NCI-H69 (cell line): ENCODE results near the gene CEP72.

Experiments
- DNase-seq: peaks from one replicate; lab custom pipeline; 2025; lab: John Stamatoyannopoulos, UW

CEP72 gene

GRCh38 chr5:638501-639252 lies 26.5 kb downstream of the CEP72 start:
- no peak for DNase-seq

DNA sequence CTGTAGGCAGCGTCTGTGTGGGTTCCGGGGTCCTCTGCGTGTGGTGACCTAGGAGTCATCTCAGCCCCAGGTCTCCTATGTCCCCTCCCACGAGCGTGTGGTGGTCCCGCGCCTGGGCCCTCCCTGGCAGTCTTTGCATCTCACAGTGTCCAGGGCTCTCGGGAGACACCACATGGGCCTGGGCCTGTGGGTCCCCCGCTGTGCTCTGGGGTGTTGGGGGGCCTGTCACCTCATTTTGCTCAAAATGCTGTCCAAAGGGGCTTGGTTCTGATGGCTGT lies 27.1 kb downstream of the CEP72 start:
- no peak for DNase-seq

DNA sequence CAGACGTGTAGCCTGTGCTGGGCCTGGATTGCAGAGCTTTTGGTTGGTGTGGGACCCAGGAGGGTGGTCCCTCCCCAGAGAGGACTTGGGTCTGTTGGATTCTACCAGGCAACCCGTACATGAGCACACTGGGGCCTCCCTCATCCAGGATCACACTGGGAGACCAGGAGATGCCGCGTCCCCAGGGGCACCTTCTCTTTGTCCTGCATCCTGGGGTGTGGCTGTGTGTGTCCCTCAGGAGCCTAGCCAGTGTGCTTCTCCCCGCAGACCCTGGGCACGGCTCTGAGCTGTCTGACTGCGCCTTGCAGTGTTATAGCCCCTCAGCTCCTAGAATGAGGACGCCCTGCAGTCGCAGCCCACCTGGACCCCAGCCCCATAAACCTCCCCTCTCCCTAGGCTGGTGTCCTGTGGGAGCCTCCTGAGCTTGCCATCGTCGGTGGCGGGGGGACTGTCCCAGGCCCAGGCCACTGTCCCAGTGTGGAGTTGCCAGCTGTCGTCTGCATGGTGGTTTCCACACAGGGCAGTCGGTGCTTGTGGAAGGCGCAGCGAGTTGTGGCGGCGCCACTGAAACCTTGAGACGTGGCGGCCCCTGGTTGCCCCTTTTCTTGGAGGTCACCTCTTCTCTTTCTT lies 27.6 kb downstream of the CEP72 start:
- DNase-seq, result no peak

- no peak for DNase-seq
Measured at GRCh38 chr5:640461-641330, 28.6 kb downstream of the CEP72 start.

DNA sequence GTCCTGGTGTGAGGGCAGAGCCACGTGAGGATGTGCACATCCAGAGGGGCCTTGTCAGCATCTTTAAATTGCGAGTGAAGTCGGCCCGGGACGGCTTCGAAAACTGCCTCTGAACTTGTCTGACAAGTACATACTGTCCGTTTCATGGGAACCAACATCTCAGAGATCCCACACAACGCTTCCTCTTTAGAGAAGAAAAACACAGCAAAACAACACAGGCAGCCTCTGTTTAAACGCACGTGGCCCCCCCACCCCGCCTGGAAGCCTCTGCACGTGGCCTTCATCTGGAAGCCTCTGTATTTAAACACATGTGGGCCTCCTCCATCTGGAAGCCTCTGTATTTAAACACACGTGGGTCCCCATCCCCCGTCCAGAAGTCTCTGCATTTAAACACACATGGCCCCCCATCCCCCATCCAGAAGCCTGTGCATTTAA lies 29.2 kb downstream of the CEP72 start:
- DNase-seq, result no peak

GRCh38 chr5:642481-642880 lies 30.3 kb downstream of the CEP72 start:
- DNase-seq, result no peak

- DNase-seq, result peak; percentile 75
Measured at GRCh38 chr5:643351-643801, 31.2 kb downstream of the CEP72 start.

DNA sequence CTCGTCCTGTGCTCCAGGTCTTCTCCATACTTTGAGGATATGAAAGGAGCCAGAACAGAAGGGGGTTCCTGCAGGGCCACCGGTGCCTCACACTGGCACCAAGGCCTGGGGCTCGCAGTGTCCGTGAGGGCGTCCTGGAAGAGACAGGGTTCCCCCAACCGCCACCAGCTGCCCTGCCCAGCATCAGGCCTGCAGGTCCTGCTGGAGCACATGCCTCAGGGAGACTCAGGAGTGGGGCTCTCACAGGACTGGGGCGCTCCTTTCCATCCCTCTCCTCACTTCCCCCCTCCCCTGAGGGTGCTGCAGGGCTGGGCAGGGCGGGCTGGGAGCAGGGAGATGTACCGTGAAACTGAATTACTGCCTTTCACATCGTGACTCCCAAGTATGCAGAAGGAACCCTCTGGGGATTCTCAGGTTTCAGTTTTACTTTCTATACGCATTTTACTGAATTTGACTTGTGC lies 31.7 kb downstream of the CEP72 start:
- peak; percentile 32 for DNase-seq

DNA sequence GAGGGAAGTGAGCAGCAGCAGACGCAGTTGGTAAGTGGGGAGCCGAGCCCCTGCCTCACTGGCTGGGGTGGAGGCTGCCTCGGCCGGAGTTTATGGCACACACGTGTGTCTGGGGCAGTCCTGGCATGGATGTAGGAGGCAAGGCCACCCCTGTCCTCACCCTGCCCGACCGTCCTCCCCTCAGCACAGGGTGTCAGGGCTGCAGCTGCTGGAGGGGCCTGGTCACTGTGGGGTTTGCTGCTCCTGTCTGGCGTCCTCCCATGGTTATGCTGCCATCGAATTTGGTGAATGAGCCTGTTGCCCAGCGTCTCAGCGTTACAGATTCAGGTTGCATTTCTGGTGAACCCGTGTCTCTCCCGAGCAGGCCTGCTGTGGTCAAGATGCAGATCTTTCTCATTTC lies 32.4 kb downstream of the CEP72 start:
- DNase-seq, result no peak

GRCh38 chr5:644971-645370 lies 32.8 kb downstream of the CEP72 start:
- no peak for DNase-seq

GRCh38 chr5:645421-645820 lies 33.3 kb downstream of the CEP72 start:
- DNase-seq, result no peak

- no peak for DNase-seq
Measured at GRCh38 chr5:646396-647201, 34.5 kb downstream of the CEP72 start.

- no peak for DNase-seq
Measured at GRCh38 chr5:647311-647710, 35.2 kb downstream of the CEP72 start.

DNA sequence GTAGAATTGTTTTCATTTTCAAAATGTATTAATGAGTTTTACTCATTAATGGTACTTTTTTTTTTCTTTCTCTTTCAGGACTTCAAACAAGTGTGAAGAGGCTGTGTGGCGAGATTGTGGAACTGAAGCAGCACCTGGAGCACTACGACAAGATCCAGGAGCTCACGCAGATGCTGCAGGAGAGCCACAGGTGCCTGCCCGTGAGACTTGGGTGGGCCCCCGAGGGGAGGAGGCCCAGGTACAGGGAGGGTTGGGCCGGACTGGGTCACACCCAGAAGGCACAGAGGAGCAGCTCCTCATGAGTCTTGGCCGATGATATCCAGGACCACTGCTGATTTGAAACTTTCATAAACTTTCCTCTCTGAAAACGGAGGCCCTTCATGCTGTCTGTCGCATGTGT lies 35.6 kb downstream of the CEP72 start:
- DNase-seq, result no peak

DNA sequence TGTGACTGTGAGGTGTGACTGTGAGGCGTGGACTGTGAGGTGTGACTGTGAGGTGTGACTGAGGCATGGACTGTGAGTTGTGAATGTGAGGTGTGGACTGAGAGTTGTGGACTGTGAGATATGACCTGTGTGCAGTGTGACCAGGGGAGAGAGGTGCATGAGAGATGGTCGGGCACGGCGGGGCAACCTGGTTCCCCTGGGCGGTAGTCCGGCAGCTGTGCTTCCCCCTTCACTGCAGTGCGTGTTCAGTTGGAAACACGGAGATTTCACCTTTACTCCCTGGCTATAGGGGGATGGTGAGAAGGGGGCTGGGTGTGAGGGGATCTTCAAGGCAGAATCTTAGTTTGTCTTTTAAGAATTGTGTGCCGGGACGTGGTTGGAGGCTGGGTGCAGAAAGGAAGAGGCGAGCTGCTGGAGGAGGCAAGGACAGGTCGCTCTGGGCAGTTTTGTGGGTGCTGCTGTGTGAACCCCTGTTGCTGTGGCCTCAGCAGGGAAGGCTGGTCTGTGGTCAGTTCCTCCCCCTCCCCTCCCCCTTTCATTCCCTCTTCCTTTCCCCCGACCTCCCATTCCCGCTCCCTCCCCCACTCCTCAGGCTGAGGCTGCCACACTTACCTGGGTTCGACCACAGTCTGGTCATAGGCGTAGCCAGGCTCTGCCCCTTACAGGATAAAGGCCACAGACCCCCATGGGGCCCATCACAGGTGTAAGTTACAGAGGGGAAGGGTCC lies 39.3 kb downstream of the CEP72 start:
- DNase-seq, result no peak

GRCh38 chr5:652023-652515 lies 39.9 kb downstream of the CEP72 start:
- DNase-seq, result no peak

- no peak for DNase-seq
Measured at GRCh38 chr5:652773-653350, 40.7 kb downstream of the CEP72 start.

- DNase-seq, result no peak
Measured at GRCh38 chr5:654071-654778, 42.1 kb downstream of the CEP72 start.

DNA sequence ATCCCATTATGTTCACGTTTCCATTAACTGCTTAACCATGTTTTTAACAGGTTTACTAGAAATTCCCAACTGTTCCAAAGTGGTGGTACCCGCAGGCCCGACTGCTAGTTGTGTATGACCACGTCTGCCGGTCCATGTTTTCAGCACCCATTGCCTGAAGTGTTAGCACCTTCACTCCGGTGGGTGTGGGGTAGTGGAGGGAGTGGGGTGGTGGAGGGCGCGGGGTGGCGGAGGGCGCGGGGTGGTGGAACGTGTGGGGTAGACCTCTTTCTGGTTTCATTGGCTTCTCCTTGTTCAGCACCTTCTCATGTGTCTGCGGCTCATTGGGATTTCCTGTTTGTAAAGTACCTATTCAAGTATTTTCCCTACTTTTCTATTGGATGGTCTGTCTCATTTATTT lies 43.3 kb downstream of the CEP72 start:
- DNase-seq, result no peak

- no peak for DNase-seq
Measured at GRCh38 chr5:657570-657969, 45.4 kb downstream of the CEP72 start.
